ENCODE data around the gene NRG2.

DNA sequence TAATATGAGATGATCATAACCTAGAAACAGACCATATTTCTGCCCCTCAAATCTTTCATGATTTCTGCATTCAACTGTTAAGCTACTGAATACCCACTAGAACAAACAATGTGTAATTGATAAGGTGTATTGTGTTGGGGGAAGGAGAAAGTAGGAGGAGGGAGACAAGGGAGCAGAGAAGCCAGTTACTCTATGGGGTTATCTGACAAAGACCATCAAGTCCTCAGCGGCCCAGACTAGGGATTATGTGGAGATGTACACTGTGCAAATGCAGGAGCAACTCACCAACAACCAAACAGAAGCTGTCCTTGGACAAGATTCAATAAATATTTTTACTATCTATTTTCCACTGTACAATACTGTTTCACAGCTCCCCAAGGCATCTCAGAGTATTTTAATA lies 2.7 kb downstream of the NRG2 start:
- no peak for TF ChIP-seq YY1 (IDR thresholded peaks at IDR 0.05; ENCODE audit: low read depth)
- TF ChIP-seq MXI1 (IDR thresholded peaks at IDR 0.05; ENCODE audit: low read depth, low read length): no peak
- no peak for TF ChIP-seq TCF12 (IDR thresholded peaks at IDR 0.05)
- TF ChIP-seq TAF1 (IDR thresholded peaks at IDR 0.05; ENCODE audit: borderline replicate concordance, low read depth, low read length): no peak
- TF ChIP-seq, protein P1, sequence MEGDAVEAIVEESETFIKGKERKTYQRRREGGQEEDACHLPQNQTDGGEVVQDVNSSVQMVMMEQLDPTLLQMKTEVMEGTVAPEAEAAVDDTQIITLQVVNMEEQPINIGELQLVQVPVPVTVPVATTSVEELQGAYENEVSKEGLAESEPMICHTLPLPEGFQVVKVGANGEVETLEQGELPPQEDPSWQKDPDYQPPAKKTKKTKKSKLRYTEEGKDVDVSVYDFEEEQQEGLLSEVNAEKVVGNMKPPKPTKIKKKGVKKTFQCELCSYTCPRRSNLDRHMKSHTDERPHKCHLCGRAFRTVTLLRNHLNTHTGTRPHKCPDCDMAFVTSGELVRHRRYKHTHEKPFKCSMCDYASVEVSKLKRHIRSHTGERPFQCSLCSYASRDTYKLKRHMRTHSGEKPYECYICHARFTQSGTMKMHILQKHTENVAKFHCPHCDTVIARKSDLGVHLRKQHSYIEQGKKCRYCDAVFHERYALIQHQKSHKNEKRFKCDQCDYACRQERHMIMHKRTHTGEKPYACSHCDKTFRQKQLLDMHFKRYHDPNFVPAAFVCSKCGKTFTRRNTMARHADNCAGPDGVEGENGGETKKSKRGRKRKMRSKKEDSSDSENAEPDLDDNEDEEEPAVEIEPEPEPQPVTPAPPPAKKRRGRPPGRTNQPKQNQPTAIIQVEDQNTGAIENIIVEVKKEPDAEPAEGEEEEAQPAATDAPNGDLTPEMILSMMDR (IDR thresholded peaks at IDR 0.05): no peak
- no peak for TF ChIP-seq POLR2AphosphoS5 (IDR thresholded peaks at IDR 0.05; ENCODE audit: low read depth, low read length)
- TF ChIP-seq GABPA (IDR thresholded peaks at IDR 0.05; ENCODE audit: low read depth): no peak
- TF ChIP-seq FOXJ3 (CRISPR knock-in tag; IDR thresholded peaks at IDR 0.05): no peak
- TF ChIP-seq, protein P2, sequence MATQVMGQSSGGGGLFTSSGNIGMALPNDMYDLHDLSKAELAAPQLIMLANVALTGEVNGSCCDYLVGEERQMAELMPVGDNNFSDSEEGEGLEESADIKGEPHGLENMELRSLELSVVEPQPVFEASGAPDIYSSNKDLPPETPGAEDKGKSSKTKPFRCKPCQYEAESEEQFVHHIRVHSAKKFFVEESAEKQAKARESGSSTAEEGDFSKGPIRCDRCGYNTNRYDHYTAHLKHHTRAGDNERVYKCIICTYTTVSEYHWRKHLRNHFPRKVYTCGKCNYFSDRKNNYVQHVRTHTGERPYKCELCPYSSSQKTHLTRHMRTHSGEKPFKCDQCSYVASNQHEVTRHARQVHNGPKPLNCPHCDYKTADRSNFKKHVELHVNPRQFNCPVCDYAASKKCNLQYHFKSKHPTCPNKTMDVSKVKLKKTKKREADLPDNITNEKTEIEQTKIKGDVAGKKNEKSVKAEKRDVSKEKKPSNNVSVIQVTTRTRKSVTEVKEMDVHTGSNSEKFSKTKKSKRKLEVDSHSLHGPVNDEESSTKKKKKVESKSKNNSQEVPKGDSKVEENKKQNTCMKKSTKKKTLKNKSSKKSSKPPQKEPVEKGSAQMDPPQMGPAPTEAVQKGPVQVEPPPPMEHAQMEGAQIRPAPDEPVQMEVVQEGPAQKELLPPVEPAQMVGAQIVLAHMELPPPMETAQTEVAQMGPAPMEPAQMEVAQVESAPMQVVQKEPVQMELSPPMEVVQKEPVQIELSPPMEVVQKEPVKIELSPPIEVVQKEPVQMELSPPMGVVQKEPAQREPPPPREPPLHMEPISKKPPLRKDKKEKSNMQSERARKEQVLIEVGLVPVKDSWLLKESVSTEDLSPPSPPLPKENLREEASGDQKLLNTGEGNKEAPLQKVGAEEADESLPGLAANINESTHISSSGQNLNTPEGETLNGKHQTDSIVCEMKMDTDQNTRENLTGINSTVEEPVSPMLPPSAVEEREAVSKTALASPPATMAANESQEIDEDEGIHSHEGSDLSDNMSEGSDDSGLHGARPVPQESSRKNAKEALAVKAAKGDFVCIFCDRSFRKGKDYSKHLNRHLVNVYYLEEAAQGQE (IDR thresholded peaks at IDR 0.05; ENCODE audit: low read depth, low read length): no peak
- no peak for TF ChIP-seq RFX5 (IDR thresholded peaks at IDR 0.05; ENCODE audit: low read length)
- TF ChIP-seq EP300 (IDR thresholded peaks at IDR 0.05; ENCODE audit: borderline replicate concordance in 1 of 2, low read depth in 1 of 2, low read length in 1 of 2): no peak
- TF ChIP-seq EZH2phosphoT487 (IDR thresholded peaks at IDR 0.05; ENCODE audit: borderline replicate concordance, low read depth): no peak
